ENCODE results near the gene DARS1.
A peak's percentile ranks its signal among the peaks of the same experiment; 100 is the strongest.

Gene DARS1

GRCh38 chr2:135876066-135876711 lies 109.2 kb downstream of the DARS1 start, which contains the start of gene MCM6:
Gene MCM6 (minus strand): TSS chr2:135876443. CDS start chr2:135876365, 78 bp downstream.
- peak; percentile 99 for DNase-seq

- peak; percentile 73 for DNase-seq
These were observed 109.8 kb downstream of the DARS1 start for GRCh38 chr2:135875491-135876065.

GRCh38 chr2:135874777-135875365 lies 110.6 kb downstream of the DARS1 start:
- no peak for DNase-seq

DNA sequence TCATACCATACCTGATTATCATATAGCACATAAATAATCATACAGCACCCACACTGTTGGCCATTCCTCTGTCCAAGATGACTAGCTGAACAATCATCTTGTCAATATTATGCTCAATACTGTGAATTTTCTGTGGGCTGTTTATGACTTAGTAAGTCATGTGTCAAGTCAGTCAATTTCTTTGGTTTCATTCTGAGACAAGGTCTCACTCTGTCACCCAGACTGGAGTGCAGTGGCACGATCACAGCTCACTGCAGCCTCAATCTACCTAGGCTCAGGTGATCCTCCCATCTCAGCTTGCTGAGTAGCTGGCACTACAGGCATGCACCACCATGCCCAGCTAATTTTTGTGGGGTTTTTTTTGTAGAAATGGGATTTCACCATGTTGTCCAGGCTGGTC lies 114.9 kb downstream of the DARS1 start:
- no peak for DNase-seq

GRCh38 chr2:135863233-135863632 lies 122.2 kb downstream of the DARS1 start:
- DNase-seq: no peak

DNA sequence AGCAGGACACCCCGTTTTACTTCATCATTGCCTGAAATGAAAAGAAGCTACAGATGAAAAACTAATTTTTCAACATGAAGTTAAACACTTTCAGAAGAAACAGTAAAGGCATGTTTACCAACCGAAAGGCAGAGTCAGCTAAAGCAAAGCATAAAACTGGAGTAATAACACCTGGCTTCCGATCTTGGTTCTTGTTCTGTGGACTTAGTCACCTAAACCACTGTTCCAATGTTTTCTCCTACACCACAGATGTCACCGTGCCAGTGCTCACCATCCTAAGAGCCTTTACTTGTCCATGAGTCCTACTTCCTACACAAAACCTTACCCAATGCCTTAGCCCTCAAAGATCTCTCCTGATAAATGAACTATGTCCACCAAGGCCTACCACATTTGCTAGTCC lies 122.7 kb downstream of the DARS1 start:
- DNase-seq: no peak

Data from CD4-positive, alpha-beta T cell treated with Interleukin-21 for 1 hour (primary cell).